Measurements from ENCODE around the gene CHERP.

The CHERP gene

GRCh38 chr19:16540948-16541347 is 1.3 kb downstream of the CHERP start:
- Histone ChIP-seq H3K36me3 (peaks cover 53% of the 10 kb centered on the region), H3K4me3 (ENCODE audit: low read depth, low read length) (peak overlapping the region; percentile 96), H3K4me1 (peaks cover 2% of the 10 kb centered on the region; the same call in 1 of the 2 replicates), H3K27me3 (no peaks in the 10 kb centered on the region), H3K9me3 (no peaks in the 10 kb centered on the region)
- no peak for DNase-seq
- no peak for TF ChIP-seq CTCF (IDR thresholded peaks at IDR 0.05; ENCODE audit: low read depth, low read length)

- Histone ChIP-seq H3K4me3 (ENCODE audit: low read depth, low read length) (no peak overlapping the region), H3K27me3 (no peaks in the 10 kb centered on the region), H3K9me3 (no peaks in the 10 kb centered on the region), H3K4me1 (peaks cover 2% of the 10 kb centered on the region; the same call in 1 of the 2 replicates), H3K36me3 (peaks cover 91% of the 10 kb centered on the region)
- DNase-seq: no peak
- TF ChIP-seq CTCF (IDR thresholded peaks at IDR 0.05; ENCODE audit: low read depth, low read length): no peak
Observed at GRCh38 chr19:16537111-16537510, 5.1 kb downstream of the CHERP start.

GRCh38 chr19:16536130-16536529 is 6.1 kb downstream of the CHERP start:
- peaks cover 2% of the 10 kb centered on the region; the same call in 1 of the 2 replicates for H3K4me1 ChIP-seq
- peaks cover 93% of the 10 kb centered on the region for H3K36me3 ChIP-seq
- H3K9me3 ChIP-seq: no peaks in the 10 kb centered on the region
- H3K4me3 ChIP-seq (ENCODE audit: low read depth, low read length): no peak overlapping the region
- no peaks in the 10 kb centered on the region for H3K27me3 ChIP-seq
- no peak for TF ChIP-seq CTCF (IDR thresholded peaks at IDR 0.05; ENCODE audit: low read depth, low read length)
- DNase-seq: no peak

- Histone ChIP-seq H3K36me3 (peaks cover 93% of the 10 kb centered on the region), H3K27me3 (no peaks in the 10 kb centered on the region), H3K4me3 (ENCODE audit: low read depth, low read length) (no peak overlapping the region), H3K9me3 (no peaks in the 10 kb centered on the region), H3K4me1 (no peaks in the 10 kb centered on the region)
- no peak for DNase-seq
- TF ChIP-seq CTCF (IDR thresholded peaks at IDR 0.05; ENCODE audit: low read depth, low read length): no peak
Observed at GRCh38 chr19:16535381-16535780, 6.9 kb downstream of the CHERP start.

- Histone ChIP-seq H3K36me3 (peaks cover 97% of the 10 kb centered on the region), H3K9me3 (no peaks in the 10 kb centered on the region), H3K27me3 (no peaks in the 10 kb centered on the region), H3K4me3 (ENCODE audit: low read depth, low read length) (no peak overlapping the region), H3K4me1 (no peaks in the 10 kb centered on the region)
- DNase-seq: no peak
- no peak for TF ChIP-seq CTCF (IDR thresholded peaks at IDR 0.05; ENCODE audit: low read depth, low read length)
Observed at GRCh38 chr19:16532440-16533234, 9.6 kb downstream of the CHERP start.

GRCh38 chr19:16531380-16531669 is 10.9 kb downstream of the CHERP start:
- H3K27me3 ChIP-seq: no peaks in the 10 kb centered on the region
- TF ChIP-seq CTCF (IDR thresholded peaks at IDR 0.05; ENCODE audit: low read depth, low read length): no peak
- DNase-seq: no peak
- H3K4me1 ChIP-seq: no peaks in the 10 kb centered on the region
- H3K9me3 ChIP-seq: no peaks in the 10 kb centered on the region
- no peak overlapping the region for H3K4me3 ChIP-seq (ENCODE audit: low read depth, low read length)
- H3K36me3 ChIP-seq: peaks cover 97% of the 10 kb centered on the region
